ENCODE data around the gene KRT83. TPM values are rescaled to one million over a fixed set of nuclear protein-coding genes. Genes with fewer than 3 reads are reported as not detected.

Gene KRT83
- total RNA-seq: not detected
- polyA plus RNA-seq: not detected
- total RNA-seq: 0 to 0.09 (median 0) reads per million in 6 experiments

GRCh38 chr12:52320784-52321400 lies at the start of gene KRT83:
KRT83 (minus strand) TSS chr12:52321398; CDS start chr12:52321335, 63 bp downstream.
- no peaks in the 10 kb centered on the region for H3K36me3 Mint-ChIP-seq
- ATAC-seq (no peak), DNase-seq (peak in 1 of 10 donors; percentile 44)
- H3K9me3 Mint-ChIP-seq: no peaks in the 10 kb centered on the region
- peak within 1 kb of the TSS in 2 of 10 donors; percentile 32 to 38 for H3K27ac Mint-ChIP-seq
- H3K4me3 Mint-ChIP-seq: no peak within 1 kb of the TSS
- POLR2A ChIA-PET: no interaction called here
- no peaks in the 10 kb centered on the region for H3K4me1 Mint-ChIP-seq
- peaks cover 10 to 59% (median 36%) of the 10 kb centered on the region in 5 donors for H3K27me3 Mint-ChIP-seq

GRCh38 chr12:52369809-52370208 lies 48.6 kb upstream of the KRT83 start:
- no peak overlapping the region for H3K27ac Mint-ChIP-seq
- H3K4me3 Mint-ChIP-seq: no peak overlapping the region
- H3K36me3 Mint-ChIP-seq: no peaks in the 10 kb centered on the region
- POLR2A ChIA-PET: no interaction called here
- H3K4me1 Mint-ChIP-seq: no peaks in the 10 kb centered on the region
- DNase-seq (no peak), ATAC-seq (no peak)
- peaks cover 0 to 7% (median 0%) of the 10 kb centered on the region in 9 donors for H3K9me3 Mint-ChIP-seq
- H3K27me3 Mint-ChIP-seq: peaks cover 0 to 29% (median 12%) of the 10 kb centered on the region in 5 donors

- Mint-ChIP-seq H3K4me1 (no peaks in the 10 kb centered on the region), H3K4me3 (no peak overlapping the region), H3K9me3 (peaks cover 0 to 6% (median 0%) of the 10 kb centered on the region in 9 donors), H3K36me3 (no peaks in the 10 kb centered on the region), H3K27ac (peak overlapping the region in 1 of 10 donors; percentile 22), H3K27me3 (peaks cover 0 to 34% (median 12%) of the 10 kb centered on the region in 5 donors)
- ATAC-seq (no peak), DNase-seq (no peak)
- POLR2A ChIA-PET: no interaction called here
Measured at GRCh38 chr12:52369211-52369610, 48.0 kb upstream of the KRT83 start.

- POLR2A ChIA-PET: interaction anchor here (0.6 kb wide), 1 partner anchor 20 kb away, joined by 3 read pairs; no protein-coding TSS in a partner anchor
- no peaks in the 10 kb centered on the region for H3K36me3 Mint-ChIP-seq
- H3K27me3 Mint-ChIP-seq: peaks cover 0 to 41% (median 15%) of the 10 kb centered on the region in 5 donors
- no peaks in the 10 kb centered on the region for H3K4me1 Mint-ChIP-seq
- DNase-seq (no peak), ATAC-seq (no peak)
- H3K27ac Mint-ChIP-seq: no peak overlapping the region
- no peaks in the 10 kb centered on the region for H3K9me3 Mint-ChIP-seq
- H3K4me3 Mint-ChIP-seq: no peak overlapping the region
Measured at GRCh38 chr12:52368508-52368907, 47.3 kb upstream of the KRT83 start.

GRCh38 chr12:52367876-52368275 lies 46.7 kb upstream of the KRT83 start:
- POLR2A ChIA-PET: no interaction called here
- no peaks in the 10 kb centered on the region for H3K4me1 Mint-ChIP-seq
- H3K9me3 Mint-ChIP-seq: no peaks in the 10 kb centered on the region

GRCh38 chr12:52366738-52367485 lies 45.7 kb upstream of the KRT83 start, which contains the start of gene KRT85:
KRT85 (minus strand) TSS chr12:52367481; CDS start chr12:52367405, 76 bp downstream.
- Mint-ChIP-seq H3K36me3 (no peaks in the 10 kb centered on the region), H3K4me1 (no peaks in the 10 kb centered on the region), H3K4me3 (no peak within 1 kb of the TSS), H3K27me3 (peaks cover 0 to 38% (median 13%) of the 10 kb centered on the region in 5 donors), H3K27ac (no peak within 1 kb of the TSS), H3K9me3 (no peaks in the 10 kb centered on the region)
- ATAC-seq (no peak), DNase-seq (no peak)
- POLR2A ChIA-PET: no interaction called here

More at GRCh38 chr12:52367876-52368275, 46.7 kb upstream of the KRT83 start:
- no peak for ATAC-seq
- Mint-ChIP-seq H3K36me3 (no peaks in the 10 kb centered on the region), H3K27me3 (peaks cover 0 to 43% (median 15%) of the 10 kb centered on the region in 5 donors), H3K4me3 (no peak overlapping the region), H3K27ac (no peak overlapping the region)
- DNase-seq: no peak

- no peaks in the 10 kb centered on the region for H3K9me3 Mint-ChIP-seq
- no peak overlapping the region for H3K27ac Mint-ChIP-seq
- peaks cover 4 to 9% (median 6%) of the 10 kb centered on the region in 4 donors for H3K4me1 Mint-ChIP-seq
- DNase-seq (no peak), ATAC-seq (no peak)
- H3K27me3 Mint-ChIP-seq: peaks cover 0 to 23% (median 7%) of the 10 kb centered on the region in 5 donors
- no peak overlapping the region for H3K4me3 Mint-ChIP-seq
- no peaks in the 10 kb centered on the region for H3K36me3 Mint-ChIP-seq
- POLR2A ChIA-PET: no interaction called here
Measured at GRCh38 chr12:52364901-52365489, 43.8 kb upstream of the KRT83 start.

- no peaks in the 10 kb centered on the region for H3K36me3 Mint-ChIP-seq
- H3K4me1 Mint-ChIP-seq: peaks cover 13 to 18% (median 15%) of the 10 kb centered on the region in 4 donors
- H3K9me3 Mint-ChIP-seq: no peaks in the 10 kb centered on the region
- peaks cover 0 to 20% (median 3%) of the 10 kb centered on the region in 5 donors for H3K27me3 Mint-ChIP-seq
- DNase-seq (no peak), ATAC-seq (no peak)
- no peak overlapping the region for H3K27ac Mint-ChIP-seq
- POLR2A ChIA-PET: no interaction called here
- no peak overlapping the region for H3K4me3 Mint-ChIP-seq
Measured at GRCh38 chr12:52364061-52364460, 42.9 kb upstream of the KRT83 start.

GRCh38 chr12:52363111-52363679 lies 42.0 kb upstream of the KRT83 start:
- Mint-ChIP-seq H3K36me3 (no peaks in the 10 kb centered on the region), H3K27ac (peak overlapping the region in 2 of 10 donors; percentile 16 to 27), H3K4me1 (peaks cover 21 to 27% (median 23%) of the 10 kb centered on the region in 4 donors), H3K27me3 (peaks cover 0 to 13% (median 3%) of the 10 kb centered on the region in 5 donors), H3K4me3 (no peak overlapping the region), H3K9me3 (no peaks in the 10 kb centered on the region)
- POLR2A ChIA-PET: no interaction called here
- DNase-seq: no peak
- ATAC-seq: no peak

GRCh38 chr12:52362118-52362726 lies 41.0 kb upstream of the KRT83 start:
- POLR2A ChIA-PET: interaction anchor here (0.6 kb wide), 1 partner anchor 740 kb away, joined by 6 read pairs; no protein-coding TSS in a partner anchor
- no peak for DNase-seq

GRCh38 chr12:52361553-52361952 lies 40.4 kb upstream of the KRT83 start:
- POLR2A ChIA-PET: no interaction called here
- Mint-ChIP-seq H3K36me3 (no peaks in the 10 kb centered on the region), H3K9me3 (no peaks in the 10 kb centered on the region), H3K4me3 (no peak overlapping the region), H3K27me3 (peaks cover 0 to 13% (median 2%) of the 10 kb centered on the region in 5 donors), H3K27ac (peak overlapping the region in 1 of 10 donors; percentile 3), H3K4me1 (peaks cover 24 to 35% (median 32%) of the 10 kb centered on the region in 4 donors)
- DNase-seq (no peak), ATAC-seq (no peak)

More at GRCh38 chr12:52362118-52362726, 41.0 kb upstream of the KRT83 start:
- no peak for ATAC-seq
- Mint-ChIP-seq H3K27ac (no peak overlapping the region), H3K4me1 (peaks cover 24 to 35% (median 32%) of the 10 kb centered on the region in 4 donors), H3K36me3 (no peaks in the 10 kb centered on the region), H3K9me3 (no peaks in the 10 kb centered on the region), H3K27me3 (peaks cover 0 to 13% (median 3%) of the 10 kb centered on the region in 5 donors), H3K4me3 (no peak overlapping the region)

- DNase-seq (no peak), ATAC-seq (no peak)
- H3K4me3 Mint-ChIP-seq: no peak overlapping the region
- no peaks in the 10 kb centered on the region for H3K9me3 Mint-ChIP-seq
- H3K36me3 Mint-ChIP-seq: no peaks in the 10 kb centered on the region
- POLR2A ChIA-PET: no interaction called here
- H3K4me1 Mint-ChIP-seq: peaks cover 24 to 35% (median 32%) of the 10 kb centered on the region in 4 donors
- H3K27ac Mint-ChIP-seq: no peak overlapping the region
- peaks cover 0 to 13% (median 0%) of the 10 kb centered on the region in 5 donors for H3K27me3 Mint-ChIP-seq
Measured at GRCh38 chr12:52360663-52361271, 39.6 kb upstream of the KRT83 start.
